Measurements from ENCODE around the gene MYBPC3.
"Not testable (repeated sequence)": the region's sequence is repeated elsewhere in the genome, so short reads cannot be mapped to it uniquely, and the experiment has no call there.

MYBPC3 gene

DNA sequence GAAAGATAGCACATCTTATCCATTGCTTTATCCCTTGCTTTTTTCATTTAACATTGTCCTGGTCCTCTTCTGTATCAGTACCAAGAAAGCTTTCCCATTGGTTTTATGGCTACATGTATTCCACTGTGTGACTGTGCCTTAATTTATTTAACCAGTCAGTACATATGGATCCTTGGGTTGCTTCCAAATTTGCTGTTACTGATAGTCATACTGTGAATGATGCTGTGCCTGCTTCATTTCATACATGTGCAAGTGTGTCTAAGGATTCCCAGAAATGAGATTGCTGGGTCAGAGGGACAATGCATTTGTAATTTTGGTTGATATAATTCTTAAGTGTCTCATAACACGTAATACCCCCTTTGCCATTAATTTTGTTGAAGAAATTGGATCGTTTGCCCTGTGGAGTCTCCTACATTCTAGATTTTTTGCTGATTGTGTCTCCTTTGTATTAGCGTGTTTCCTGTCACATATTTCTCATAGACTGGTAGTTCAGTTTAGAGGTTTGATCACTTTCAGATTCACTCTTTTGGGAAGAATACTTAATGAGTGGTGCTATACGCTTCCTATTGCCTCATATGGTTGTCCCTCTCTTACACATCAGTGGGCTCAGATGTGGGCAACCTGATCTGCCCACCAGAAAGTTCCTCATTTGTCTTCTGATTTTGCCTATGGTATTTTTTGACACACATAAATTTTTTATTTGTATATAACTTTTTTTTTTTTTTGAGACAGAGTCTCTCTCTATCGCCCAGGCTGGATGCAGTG is 35.3 kb downstream of the MYBPC3 start:
- DNase-seq (ENCODE audit: low spot score): no peak

GRCh38 chr11:47316501-47316900 is 36.0 kb downstream of the MYBPC3 start:
- DNase-seq (ENCODE audit: low spot score): not testable (repeated sequence)

DNA sequence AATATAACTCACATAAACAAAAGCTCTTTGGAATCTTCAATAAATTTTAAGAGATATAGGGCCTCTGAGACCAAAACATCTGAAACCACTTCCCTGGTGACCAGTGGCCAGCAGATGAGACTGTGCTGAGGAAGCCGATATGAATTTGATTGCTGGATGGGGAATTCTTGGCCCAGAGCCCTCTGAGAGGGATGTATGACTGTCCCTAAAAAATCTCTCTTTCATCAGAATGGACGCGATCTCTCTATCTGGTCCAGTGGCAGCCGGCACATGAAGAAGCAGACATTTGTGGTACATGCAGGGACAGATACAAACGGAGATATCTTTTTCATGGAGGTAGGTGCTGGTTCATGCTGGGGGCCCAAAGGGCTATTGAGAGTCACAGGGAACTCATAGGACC is 37.5 kb downstream of the MYBPC3 start:
- DNase-seq (ENCODE audit: low spot score): no peak

DNA sequence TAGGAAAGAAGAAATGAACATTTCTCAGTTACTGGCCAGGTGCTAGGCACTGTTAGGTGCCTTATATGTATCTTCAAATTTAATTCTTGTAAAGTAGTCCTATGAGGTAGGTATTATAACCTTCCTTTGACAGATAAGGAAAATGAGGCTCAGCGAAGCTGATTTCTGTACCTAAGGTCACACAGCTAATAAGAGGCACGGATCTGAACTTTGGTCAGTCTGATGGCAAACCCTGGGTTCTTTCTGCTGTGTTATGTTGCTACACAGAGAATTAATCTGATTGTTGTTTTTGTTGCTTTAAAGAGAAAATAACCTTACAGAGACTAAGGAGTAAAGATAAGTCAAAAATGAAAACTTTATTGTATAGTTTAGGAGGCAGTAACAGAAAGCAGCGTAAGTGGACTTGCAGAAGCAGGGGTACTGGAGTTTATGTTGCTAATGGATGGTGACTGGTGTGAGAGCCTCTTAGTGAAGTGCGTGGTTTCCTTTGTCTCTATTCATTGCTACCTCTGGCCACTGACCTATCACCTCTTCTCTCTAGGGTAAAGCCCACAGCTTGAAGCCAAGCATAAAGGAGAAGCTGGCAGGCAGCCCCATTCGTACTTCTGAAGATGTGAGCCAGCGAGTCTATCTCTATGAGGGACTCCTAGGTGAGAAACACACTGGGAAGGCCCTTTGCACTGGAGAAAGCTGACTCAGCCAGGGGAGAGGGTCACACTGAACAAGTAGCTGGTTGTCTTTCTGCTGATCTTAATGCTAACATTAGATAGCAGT is 44.3 kb downstream of the MYBPC3 start:
- no peak for DNase-seq (ENCODE audit: low spot score)

GRCh38 chr11:47306484-47306844 is 46.0 kb downstream of the MYBPC3 start:
- DNase-seq (ENCODE audit: low spot score): no peak

GRCh38 chr11:47305734-47306483 is 46.6 kb downstream of the MYBPC3 start:
- no peak for DNase-seq (ENCODE audit: low spot score)

DNA sequence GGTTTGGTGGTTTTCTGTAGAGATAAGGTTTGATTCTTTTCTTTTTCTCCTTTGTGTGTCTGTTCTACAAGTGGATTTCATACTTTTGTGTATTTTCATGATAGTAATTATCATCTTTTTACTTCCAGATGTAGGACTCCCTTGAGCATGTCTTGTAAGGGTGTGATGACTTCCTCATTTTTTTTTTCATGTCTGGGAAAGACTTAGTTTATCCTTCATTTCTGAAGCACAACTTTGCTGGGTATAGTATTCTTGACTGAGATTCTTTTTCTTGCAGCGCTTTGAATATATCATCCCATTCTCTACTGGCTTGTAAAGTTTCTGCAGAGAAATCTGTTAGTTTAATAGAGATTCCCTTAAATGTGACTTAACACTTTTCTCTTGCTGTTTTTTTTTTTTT is 49.6 kb downstream of the MYBPC3 start:
- DNase-seq (ENCODE audit: low spot score): no peak

GRCh38 chr11:47299078-47299477 is 53.4 kb downstream of the MYBPC3 start:
- DNase-seq (ENCODE audit: low spot score): no peak

DNA sequence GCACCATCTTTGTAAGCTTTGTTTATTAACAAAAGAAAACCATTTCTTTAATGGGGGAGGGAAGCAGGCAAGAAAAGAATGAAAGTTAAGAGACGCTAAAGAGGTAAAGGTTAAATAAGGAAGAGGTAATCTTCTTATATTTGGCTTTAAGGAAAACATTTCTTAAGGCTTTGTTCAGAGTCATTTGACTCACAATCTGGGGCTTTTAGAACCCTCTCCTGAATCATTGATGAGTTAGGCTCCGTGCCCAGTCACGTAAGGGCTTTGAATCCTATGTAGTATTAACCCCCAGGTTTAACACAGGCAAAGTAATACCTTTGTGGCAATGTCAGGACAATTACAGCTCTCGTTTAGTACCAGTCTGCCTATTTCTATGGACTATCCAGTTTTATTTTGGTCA is 56.5 kb downstream of the MYBPC3 start:
- DNase-seq (ENCODE audit: low spot score): no peak

DNA sequence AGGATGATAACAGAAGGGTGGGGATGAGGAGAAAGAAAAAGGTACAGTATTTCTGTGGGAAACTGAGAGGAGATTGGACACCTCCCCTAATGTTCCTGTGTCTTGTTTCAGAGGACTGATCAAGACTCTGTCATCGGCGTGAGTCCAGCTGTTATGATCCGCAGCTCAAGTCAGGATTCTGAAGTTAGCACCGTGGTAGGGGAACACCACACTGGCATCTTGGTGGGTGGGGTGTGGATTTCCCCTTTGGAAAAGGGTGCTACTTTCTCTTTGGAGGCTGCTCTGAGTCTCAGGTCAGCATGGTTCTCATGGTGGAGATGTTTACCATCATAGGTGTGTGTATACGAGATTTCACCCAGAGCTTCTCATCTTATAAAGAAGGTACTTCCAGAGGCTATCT is 57.1 kb downstream of the MYBPC3 start:
- no peak for DNase-seq (ENCODE audit: low spot score)

- no peak for DNase-seq (ENCODE audit: low spot score)
Measured at GRCh38 chr11:47289856-47290255, 62.6 kb downstream of the MYBPC3 start.

DNA sequence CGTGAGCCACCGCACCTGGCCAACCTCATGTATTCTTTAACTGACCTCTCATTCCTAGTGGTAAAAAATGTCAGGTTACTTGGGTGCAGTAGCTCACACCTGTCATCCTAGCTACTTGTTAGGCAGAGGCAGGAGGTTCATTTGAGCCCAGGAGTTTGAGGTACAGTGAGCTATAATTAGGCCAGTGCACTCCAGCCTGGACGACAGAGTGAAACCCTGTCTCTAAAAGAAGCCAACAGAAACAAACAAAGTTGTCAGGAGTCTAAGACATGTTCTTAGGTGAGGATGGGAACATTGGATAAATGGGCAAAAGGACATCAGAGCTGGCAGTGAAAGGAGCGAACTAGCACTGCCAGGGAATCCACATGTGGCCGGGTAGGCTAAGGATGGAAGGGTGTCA is 64.4 kb downstream of the MYBPC3 start:
- DNase-seq (ENCODE audit: low spot score): no peak

DNA sequence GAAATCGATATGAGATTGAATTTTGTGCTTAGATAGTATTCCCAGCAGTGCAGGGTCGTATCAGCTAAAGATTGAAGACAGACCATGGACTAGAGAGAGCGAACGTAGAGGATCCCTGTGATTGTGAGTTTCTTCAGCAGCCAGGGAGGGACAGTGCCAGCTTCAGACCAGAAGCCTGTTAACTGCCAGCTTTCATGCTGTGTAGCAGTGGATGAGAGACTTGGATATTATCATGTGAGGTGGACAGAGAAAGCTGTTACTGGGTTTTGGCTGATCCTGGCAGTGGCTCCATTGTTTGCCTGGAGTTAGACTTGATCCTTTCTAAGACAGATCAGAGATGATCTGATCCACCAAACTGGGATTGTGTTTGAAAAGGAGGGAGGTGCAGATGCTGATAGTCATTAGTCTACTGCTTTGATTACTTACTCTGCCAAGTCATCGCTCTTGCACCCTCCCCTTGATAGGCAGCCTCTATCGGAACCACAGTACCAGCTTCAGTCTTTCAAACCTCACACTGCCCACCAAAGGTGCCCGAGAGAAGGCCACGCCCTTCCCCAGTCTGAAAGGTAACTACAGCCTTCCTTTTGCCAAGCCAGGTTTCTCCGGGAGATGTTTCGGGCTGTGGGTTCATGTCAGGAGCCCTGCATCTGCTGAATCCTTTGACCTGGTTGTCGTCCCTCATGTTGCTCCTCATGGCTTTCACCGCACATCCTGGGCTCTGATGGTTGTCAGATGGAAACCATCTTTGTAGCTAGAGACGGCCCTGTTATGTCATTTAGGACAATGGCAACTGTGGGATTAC is 66.3 kb downstream of the MYBPC3 start:
- no peak for DNase-seq (ENCODE audit: low spot score)

DNA sequence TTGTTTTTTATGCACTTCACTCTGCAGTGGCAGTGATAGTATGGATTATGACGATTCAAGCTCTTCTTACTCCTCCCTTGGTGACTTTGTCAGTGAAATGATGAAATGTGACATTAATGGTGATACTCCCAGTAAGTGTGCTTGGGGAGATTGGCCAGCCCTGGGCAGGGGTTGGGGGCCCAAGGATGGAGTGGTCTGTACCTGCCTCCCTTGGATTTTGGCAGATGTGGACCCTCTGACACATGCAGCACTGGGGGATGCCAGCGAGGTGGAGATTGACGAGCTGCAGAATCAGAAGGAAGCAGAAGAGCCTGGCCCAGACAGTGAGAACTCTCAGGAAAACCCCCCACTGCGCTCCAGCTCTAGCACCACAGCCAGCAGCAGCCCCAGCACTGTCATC is 68.4 kb downstream of the MYBPC3 start:
- no peak for DNase-seq (ENCODE audit: low spot score)

GRCh38 chr11:47282462-47282861 is 70.0 kb downstream of the MYBPC3 start:
- no peak for DNase-seq (ENCODE audit: low spot score)
